Lung microvascular endothelial cell (primary cell): ENCODE measurements around the gene TBX3. TPM values are rescaled to one million over a fixed set of nuclear protein-coding genes. Genes with fewer than 3 reads are reported as not detected.

Experiments
- DNase-seq, 2 donors: peaks; one replicate each; pipeline versions ENCODE4 v3.0.0 to v3.0.0-alpha.2; 2010; ENCODE audit warnings: low read depth in 2 of 2
- total RNA-seq: library from RNA; depleted of rRNA; stranded (reverse); fragments of >200 nt; gene quantifications from 2 replicates; pipeline ENCODE4 v1.2.1, GENCODE V29; 2014

The TBX3 gene
- total RNA-seq, 1 donor from 2014 or later, result 0.99 TPM

DNA sequence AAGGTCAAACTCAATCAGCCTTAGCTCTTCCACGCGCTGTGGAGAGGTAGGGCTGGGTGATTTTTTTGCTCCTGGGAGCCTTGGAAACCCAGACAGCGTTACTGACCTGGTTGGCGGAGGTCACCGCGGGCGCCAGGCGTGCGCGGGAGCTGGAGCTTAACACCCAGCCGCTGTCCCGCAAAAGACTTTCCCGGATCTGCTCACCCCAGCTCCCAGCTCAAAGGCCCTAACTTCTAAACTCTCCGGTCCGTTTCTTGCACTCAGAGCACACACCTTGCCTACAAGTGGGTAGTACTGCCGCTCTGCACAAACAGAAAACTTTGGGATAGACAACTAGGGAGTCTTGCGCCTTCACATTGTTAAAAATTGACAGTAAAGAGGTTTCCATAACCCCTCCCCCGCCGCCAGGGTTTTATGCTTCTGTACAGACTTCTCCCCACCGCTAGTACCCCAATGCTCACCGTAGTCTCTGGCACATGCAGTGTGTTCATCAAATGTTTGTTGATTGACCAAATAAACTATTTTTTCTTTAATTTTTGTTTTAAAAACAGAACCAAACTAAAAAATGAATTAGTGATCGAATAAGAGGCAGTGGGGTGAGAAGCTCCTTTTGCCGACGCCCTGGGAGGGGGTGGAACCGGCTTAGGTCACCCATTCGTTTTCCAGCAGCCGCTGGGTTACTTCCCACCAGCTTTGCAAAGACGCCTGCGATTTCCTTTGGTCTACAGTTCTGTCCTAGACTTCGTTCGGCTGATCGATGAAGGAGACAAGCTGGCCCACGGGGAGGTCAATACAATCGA lies 12.7 kb upstream of the TBX3 start:
- no peak for DNase-seq

DNA sequence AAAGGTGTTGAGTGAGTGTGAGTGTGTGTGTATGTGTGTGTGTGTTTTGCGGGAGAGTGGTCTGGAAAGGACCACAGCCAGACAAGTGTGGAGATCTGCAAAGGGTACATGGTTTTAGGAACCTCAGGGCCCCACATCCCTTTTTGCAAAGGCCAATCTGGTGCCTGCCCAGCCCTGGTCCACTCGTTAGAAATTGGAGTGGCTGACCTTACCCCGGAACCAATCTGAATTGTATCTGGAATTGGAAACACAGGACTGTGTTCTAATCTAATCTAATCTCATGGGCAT lies 11.3 kb upstream of the TBX3 start:
- no peak for DNase-seq

DNA sequence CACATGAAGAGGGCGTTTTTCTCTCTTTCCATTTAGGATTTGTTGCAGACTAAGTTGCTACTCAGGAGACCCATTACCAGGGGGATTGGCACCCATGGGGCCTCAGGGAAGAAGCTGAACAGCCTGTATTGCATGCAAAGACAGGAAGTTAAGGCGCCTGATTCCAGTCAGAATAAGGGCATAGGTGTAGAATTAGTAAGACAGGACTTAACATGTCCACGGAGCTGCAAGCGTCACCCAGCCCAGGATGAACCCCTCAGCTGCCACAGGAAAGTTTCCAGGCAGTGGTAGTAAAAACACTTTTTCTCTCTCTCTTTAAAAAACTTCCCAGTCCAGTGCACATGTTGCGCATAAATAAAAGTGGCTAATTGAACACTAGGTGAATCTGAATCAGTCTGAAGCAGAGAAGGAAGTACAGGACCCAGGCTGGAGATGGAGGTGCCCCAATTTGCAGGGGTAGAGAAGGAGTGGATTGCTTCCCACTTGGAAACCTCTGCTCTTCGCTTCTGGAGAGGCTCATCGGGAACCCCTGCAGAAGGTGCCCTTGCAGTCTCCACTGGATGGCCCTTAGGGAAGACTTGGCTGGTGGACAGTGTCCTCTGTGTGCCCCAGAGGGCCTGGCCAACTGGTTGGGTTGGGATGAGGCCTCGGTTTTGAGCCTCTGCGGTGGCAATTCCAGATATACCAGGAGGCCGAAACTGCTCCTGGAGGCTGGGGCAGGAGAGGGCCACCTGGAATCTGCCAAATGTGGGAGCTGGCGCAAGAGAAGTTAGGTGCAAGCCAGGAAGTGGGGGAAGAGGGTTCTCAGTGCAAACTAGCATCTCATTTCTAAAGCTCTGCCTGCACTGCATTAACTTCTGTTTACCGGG lies 10.7 kb upstream of the TBX3 start:
- DNase-seq, result no peak

DNA sequence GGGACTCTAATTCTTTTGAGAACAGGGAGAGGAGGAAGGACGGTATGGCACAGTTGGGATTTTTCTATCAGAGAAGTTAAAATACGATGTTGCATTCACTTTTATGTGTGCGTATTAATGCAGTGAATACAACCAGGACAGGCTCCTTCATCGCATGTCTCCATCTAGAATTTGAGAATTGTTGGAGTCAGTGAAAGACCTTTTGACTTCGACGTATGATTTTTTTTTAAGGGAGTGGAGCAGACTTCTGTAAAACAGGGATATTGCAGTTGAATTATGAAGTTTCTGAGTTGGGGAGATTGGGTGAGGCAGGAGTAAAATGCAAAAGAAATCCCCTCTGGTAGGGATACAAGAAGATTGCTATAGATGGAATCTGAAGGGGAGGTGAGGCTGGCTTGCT lies 9.6 kb upstream of the TBX3 start:
- DNase-seq, result no peak

DNA sequence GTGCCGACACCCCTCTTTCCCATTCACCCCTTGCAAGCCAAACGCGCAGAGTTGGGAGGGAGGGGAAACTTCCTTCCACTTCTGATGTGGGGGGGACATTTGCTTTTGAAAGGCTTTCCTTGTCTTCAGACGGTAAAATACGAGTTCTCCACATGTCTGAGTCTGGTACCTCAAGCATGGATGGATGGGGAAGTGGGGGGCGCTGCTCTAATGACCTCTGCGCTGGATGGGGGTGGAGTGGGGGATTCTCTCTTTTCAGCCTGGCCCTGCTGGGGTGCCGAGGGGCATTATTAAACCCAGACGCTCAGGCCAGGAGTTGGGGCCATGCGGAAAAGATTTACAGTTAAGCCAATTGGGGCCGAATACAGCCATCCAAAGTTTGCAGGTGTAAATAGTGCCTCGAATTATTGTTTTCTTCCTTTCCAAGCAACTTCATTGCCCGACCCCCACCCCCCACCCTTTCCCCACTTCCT lies 9.1 kb upstream of the TBX3 start:
- DNase-seq, result no peak

DNA sequence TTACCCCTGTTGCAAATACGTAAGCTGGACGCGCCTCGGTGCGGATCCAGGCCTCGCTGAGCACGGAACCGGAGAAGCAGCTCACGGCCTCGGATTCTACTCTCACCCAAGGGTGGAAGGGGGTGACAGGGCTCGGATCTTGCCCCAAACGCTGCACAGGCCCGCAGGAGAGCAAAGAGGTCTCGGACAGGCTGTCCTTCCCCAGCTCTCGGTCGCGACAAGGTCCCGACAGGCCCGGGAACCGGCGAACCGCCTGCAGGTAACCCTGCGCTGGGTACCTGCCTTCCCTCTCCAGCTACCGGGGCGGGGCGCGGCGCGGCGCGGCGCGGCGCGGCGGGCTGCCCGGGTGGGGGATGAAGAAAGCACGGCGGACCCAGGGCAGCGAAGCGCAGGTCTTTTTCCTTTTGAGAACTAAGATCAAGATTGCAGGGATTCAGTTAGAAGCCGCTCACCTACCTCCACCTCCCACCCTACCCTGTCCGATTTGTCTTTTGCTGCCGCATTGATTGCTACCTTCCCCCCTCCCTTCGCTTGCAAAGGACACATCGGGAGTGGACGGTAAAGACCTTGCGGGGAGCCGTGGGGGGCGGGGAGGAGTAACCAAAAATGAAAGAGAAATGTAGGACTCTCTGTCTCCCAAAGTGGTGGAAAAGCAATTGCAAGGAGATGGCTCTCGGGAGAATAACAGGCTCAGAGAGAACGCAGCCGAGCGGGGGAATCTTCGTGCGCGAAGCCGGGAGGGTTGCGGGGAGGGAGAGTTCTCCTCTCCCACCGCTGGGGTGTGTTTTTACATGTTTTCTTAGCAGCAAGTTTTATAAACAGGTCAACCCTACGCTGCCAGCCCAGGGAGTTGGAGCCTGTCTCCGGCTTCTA lies 8.4 kb upstream of the TBX3 start:
- no peak for DNase-seq

DNA sequence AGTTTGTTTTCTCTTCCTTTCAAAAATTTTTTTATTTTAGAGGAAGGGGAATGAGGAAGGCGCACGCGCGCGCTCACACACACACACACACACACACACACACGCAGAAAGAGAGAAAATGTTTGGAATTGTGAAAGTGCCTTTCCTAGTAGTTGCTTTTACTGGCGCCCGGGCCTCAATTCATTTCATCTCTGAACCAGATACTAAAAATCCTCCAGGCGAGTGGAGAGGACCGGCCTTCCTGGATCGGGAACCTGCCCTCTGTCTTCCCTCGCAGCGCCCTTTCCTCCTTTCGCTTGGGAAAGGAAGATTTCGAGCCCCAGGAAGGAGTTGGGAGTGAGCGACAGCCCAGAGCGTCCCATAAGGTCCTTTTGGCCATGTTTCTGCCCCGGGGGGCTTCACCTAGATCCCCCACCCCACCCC lies 7.8 kb upstream of the TBX3 start:
- DNase-seq, result no peak

DNA sequence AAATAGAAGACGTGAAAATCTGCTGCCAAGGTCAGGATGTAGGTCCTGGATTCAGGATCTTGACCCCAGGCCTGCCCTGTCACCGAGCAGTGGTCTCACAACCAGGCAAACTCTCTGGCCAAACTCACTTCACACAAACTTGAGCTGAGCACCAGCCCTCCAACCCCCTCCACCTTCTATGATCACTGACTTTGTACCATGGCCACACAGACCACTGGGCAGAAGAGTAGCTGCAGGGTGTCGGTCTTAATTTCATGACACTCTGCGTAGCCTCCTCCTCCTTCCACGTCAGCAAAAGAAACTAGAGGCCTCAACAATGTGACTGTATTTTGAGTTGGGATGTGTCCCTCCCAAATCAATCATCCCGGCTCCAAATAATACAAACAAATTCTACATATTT lies 7.2 kb upstream of the TBX3 start:
- DNase-seq, result no peak

DNA sequence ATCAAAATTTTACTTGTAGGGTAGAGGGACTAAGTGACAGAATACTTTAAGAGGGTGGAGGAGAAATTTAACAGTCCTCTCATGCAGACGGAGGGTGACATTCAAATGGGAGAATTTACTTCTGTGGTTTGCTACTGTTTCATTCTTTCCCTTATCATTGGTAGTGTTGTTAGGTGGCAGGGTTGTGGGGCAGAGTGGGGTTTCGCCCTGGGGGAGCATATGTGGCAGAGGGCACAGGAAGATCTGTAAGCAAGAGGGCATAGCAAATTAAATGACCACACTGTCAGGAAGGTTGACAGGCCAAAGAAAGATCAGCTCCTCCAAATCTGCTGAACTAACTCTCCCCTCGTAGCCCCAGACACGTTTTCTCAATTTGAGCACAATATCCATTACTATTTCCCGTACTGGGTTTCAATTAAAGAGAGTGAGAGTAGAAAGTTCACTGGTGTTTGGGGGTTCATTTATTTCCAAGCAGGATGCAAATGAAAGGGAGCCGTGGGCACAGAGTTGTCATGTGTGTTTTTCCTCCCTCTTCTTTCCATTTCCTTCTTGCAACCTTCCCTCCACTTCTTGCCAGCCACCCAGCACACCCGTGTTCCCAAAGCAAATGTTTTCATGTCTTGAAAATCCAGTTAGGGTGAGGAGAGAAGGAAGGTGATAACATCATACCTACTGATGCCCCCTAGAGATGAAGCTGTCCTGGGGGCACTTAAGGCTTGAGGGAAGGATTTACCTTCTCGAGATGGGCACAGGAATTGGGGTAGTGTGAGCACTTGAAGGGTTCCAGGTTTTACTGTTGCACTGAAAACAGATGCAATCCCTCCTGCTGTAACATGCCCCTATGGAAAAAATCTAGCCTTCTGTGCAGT lies 6.5 kb upstream of the TBX3 start:
- DNase-seq, result no peak

DNA sequence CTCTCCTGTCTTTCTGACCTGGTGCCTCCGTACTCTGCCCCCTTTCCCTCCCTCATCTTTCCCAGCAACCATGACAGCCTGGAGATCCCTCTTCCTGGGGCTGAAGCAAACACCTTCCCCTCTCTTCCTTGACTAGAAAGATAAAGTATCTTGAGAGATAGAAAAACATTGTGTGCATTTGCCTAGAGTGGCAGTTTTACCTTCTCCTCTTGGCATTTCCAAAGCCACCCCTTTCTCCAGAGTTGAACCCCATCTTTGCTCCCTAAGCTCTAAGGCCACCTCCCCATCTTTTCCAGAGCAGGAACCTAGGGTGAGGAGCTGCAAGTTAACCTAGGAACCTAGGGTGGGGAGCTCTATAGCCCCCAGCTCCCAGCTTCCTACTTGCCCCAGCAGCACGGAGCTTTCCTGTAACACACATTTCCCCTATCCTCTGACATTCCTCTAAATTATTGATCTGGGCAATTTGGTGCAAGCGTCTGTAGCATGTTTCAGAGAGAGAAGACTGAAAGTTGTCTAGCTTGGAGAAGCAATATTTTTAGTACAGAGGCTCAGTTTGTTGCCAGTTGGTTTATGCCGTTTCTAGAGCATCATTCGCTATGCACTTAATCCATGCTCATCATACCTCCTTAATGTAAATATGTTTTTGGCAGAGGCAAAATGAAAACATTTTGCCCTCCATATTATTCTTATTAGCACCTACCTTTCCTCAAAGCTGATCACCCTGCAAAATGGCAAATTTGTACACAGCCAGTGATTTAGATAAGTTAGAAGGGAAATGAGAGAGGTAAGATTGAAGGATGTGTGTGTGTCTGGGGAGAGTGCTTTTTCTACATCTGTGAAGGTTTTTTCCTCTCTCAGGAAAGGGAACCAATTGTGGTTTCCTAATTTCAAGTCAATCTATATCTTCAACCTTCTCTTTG lies 5.4 kb upstream of the TBX3 start:
- no peak for DNase-seq

DNA sequence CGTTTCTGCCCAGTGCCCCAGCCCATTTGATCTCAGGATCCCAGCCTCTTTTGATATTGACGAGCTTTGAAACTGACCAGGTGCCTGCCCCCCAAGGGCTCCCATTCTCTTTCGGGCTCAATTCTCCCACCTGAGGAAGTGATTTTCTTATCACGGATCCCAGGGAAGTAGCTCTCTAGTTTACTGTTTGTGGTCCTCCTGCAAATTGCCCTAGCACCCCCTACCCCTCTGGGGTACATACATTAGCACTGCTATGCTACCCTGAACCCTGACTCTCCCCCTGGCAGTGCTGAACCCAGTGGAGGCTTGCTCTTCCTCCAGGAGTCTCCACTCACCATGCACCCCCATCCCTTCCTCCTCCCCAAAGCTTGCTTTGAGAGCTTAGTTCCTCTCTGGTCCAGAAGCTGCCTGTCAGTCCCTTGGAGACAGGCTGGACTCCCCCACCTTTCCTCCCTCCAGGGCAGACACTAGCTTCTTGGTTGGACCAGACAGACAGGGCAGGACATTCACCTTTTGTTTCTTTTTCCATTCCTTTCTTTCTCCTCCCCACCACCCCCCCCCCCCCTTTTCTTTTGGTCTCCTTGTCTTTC lies 4.4 kb upstream of the TBX3 start:
- DNase-seq, result no peak

DNA sequence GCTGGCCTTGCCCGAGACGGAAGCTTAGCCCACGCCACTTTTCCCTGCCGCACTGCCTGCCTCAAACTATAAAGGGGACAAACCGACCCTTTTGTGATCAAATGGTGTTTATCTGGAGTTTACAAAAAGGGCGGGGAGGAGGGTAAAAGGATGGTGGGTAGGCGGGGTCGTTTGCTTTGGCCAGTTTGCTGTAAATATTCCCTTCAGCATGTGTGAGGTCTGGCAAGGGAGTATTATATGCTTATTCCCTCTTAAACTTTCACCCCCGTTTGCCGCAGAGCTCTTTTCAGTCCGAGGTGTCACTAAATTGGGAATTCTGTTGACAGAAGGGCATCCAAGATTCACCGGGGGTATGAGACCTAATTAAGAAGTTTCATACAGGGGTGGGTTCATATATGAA lies 3.8 kb upstream of the TBX3 start:
- DNase-seq, result no peak

DNA sequence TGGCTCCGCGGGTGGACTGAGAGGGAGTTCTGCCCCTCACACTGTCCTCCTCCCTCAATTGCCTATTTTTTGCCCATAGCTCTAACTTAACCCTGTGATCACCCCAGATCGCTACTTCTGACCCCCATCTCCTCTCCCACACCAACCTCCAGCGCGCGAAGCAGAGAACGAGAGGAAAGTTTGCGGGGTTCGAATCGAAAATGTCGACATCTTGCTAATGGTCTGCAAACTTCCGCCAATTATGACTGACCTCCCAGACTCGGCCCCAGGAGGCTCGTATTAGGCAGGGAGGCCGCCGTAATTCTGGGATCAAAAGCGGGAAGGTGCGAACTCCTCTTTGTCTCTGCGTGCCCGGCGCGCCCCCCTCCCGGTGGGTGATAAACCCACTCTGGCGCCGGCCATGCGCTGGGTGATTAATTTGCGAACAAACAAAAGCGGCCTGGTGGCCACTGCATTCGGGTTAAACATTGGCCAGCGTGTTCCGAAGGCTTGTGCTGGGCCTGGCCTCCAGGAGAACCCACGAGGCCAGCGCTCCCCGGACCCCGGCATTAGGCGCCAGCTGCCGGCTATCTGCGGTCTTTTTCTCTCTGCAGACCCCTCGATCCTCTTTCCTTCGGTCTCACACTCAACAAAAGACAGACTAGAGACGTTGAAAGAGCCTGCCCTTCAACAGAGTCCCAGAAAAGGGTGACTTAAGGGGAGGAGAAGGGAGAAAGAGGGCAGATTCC lies 3.0 kb upstream of the TBX3 start:
- no peak for DNase-seq

DNA sequence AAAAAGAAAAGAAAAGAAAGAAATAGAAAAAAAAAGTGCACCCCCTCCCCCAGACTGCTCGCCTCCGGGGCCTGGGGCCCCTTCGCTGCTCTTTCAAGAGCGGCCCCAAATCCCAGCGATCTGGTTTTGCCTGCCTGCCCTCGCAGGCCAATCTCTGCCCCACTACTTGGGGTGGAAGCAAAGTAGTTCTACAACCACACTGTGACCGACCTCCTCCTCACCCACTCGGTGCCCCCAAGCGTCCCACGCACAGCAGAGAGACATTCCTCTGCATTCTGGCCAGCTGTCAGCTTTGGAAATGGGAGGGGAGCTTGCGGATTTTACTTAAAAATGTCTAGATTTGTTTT lies 2.4 kb upstream of the TBX3 start:
- no peak for DNase-seq

DNA sequence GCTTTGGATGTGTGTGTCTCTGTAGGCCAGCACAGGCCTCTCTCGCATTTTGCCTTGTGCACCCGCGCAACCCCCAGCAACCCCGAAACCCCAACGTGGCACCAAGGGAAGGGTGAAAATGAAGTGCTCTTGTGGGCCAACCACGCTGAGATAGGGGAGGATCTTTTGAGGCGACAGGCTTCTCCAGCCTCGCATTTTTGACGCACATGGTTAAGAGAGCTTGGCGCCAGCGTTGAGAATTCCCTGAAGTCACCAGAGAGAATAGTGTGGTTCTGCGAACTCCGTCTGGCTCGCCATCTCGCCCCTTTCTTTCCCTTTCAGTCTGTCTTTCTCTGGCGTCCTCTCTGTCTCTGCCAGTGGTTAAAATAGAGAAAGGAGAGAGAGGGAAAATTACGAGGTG lies 1.9 kb upstream of the TBX3 start:
- no peak for DNase-seq

DNA sequence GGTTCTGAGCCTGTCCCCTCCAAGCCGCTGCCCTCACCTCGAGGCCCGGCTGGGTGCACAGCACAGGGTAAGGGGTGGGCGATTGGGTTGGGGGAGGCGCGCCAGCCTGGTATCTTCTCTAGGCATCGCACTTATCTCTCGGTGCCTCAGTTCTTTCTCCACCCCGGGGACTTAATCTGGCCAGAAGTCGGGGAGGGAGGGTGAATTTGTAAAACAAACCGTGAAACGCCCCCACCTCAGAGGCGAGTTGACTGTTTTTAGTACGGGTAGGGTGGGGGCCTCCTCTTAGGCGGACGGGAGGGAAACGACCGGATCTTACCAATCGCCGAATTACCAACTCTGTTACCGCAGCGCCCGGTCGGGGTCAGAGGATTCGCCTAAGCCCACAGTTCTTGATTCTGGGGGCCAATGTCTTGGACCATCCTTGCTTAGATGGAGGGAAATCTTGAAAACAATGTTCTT lies 1.4 kb upstream of the TBX3 start:
- DNase-seq, result no peak

DNA sequence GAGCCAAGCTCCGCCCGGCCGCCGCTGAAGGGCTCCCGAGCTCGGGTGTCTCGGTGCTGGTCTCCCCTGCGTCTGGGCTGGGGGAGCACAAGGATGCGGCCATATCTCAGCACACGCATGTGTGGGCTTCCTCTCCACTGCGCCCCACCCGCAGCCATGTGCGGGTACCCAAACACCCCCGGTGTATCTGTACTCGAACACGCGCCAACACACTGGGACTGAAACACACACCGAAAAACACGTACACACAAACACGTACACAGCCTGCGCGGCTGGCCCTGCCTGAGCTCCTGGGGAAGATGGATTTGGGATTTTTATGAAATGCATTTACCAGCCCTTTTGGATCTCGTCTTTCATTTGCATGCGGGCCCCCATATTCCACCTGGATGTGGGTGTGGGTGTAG lies 897 bp upstream of the TBX3 start:
- DNase-seq, result no peak

DNA sequence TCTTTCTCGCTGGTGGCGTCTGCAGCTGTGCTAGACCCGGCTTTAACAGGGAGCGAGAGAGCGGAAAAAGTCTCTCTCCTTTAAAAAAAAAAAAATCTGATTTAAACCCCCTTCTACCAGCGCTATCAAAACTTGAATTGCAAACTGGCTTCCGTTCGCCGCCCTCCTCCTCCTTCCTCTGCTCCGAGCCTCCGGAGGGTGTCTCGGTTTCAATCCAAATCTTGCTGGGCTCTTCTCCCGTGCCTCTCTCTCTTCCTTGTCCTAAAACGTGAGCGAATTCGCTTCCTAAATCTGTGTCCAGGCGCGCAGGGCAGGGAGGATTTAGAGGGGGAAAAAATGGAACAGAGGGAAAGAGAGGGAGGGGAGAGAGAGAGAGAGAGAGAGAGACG lies 272 bp downstream of the TBX3 start:
- no peak for DNase-seq
